ENCODE results near the gene TOGARAM2.

DNA sequence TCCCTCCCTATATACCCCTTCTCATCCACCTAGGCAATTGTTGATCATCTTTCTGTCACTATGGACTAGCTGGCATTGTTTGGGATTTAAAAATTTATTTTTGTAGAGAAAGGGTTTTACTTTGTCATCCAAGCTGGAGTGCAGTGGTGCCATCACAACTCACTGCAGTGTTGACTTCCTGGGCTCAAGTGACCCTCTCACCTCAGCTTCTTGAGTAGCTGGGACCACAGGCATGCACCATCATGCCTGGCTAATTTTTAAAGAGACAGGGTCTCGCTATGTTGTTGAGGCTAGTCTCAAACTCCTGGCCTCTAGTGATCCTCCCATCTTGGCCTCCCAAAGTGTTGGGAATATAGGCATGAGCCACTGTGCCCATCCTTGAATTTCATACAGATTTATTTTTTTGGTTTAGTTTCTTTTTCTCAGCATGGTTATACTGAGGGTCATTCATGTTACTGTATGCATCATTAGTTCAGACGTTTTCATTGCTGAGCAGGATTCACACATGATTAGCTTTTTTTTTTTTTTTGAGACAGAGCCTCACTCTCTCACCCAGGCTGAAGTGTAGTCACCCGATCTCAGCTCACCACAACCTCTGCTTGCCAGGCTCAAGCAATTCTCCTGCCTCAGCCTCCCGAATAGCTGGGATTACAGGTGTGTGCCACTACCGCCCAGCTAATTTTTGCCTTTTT lies 101.9 kb downstream of the TOGARAM2 start:
- TF ChIP-seq, protein P1, sequence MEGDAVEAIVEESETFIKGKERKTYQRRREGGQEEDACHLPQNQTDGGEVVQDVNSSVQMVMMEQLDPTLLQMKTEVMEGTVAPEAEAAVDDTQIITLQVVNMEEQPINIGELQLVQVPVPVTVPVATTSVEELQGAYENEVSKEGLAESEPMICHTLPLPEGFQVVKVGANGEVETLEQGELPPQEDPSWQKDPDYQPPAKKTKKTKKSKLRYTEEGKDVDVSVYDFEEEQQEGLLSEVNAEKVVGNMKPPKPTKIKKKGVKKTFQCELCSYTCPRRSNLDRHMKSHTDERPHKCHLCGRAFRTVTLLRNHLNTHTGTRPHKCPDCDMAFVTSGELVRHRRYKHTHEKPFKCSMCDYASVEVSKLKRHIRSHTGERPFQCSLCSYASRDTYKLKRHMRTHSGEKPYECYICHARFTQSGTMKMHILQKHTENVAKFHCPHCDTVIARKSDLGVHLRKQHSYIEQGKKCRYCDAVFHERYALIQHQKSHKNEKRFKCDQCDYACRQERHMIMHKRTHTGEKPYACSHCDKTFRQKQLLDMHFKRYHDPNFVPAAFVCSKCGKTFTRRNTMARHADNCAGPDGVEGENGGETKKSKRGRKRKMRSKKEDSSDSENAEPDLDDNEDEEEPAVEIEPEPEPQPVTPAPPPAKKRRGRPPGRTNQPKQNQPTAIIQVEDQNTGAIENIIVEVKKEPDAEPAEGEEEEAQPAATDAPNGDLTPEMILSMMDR (IDR thresholded peaks at IDR 0.05 in 4 of 5, conservative IDR thresholded peaks at IDR 0.05 in 1 of 5): no peak
- TF ChIP-seq POLR2A (IDR thresholded peaks at IDR 0.05): no peak
